ENCODE measurements around the gene STK17A.

The STK17A gene

GRCh38 chr7:43637114-43637806 is 54.4 kb downstream of the STK17A start:
- TF ChIP-seq EZH2phosphoT487 (IDR thresholded peaks at IDR 0.05; ENCODE audit: borderline replicate concordance) (no peak), CTCF (conservative IDR thresholded peaks at IDR 0.05; ENCODE audit: low read length) (no peak)
- Histone ChIP-seq H3K4me1 (ENCODE audit: insufficient read depth, low read length, poor library complexity, severe bottlenecking) (peaks cover 16% of the 10 kb centered on the region), H2AFZ (ENCODE audit: low read length) (no peak overlapping the region), H3K27me3 (ENCODE audit: insufficient read depth, low read length, poor library complexity, severe bottlenecking) (no peaks in the 10 kb centered on the region), H3K9ac (ENCODE audit: low read depth, low read length, poor library complexity, severe bottlenecking) (peak overlapping the region; percentile 28), H3K4me2 (ENCODE audit: low read depth, low read length, poor library complexity, severe bottlenecking) (peak overlapping the region; percentile 33), H3K79me2 (ENCODE audit: insufficient read depth, low read length) (0 out of 2 replicates have a peak, but pooled peaks cover 3% of the 10 kb centered on the region), H3K36me3 (ENCODE audit: insufficient read depth, low read length) (peaks cover 67% of the 10 kb centered on the region), H3K9me2 (replicated peaks; ENCODE audit: low read depth, low read length) (no peaks in the 10 kb centered on the region), H4K20me1 (ENCODE audit: insufficient read depth, low read length, poor library complexity, severe bottlenecking) (peaks cover 13% of the 10 kb centered on the region), H3K9me3 (ENCODE audit: insufficient read depth, low read depth, low read length) (no peaks in the 10 kb centered on the region), H3K4me3 (ENCODE audit: low read length, poor library complexity, severe bottlenecking) (no peak overlapping the region), H3F3A (ENCODE audit: low read depth) (peaks cover 10% of the 10 kb centered on the region; the same call in 1 of the 2 replicates)

- Histone ChIP-seq H3K4me3 (ENCODE audit: low read length, poor library complexity, severe bottlenecking) (no peak overlapping the region), H3K9me3 (ENCODE audit: insufficient read depth, low read depth, low read length) (no peaks in the 10 kb centered on the region)
Measured at GRCh38 chr7:43639858-43640491, 57.1 kb downstream of the STK17A start.

GRCh38 chr7:43640679-43641078 is 57.8 kb downstream of the STK17A start:
- TF ChIP-seq EZH2phosphoT487 (IDR thresholded peaks at IDR 0.05; ENCODE audit: borderline replicate concordance) = no peak
- TF ChIP-seq CTCF (conservative IDR thresholded peaks at IDR 0.05; ENCODE audit: low read length) = no peak
- peaks cover 57% of the 10 kb centered on the region for H3K36me3 ChIP-seq (ENCODE audit: insufficient read depth, low read length)
- no peak overlapping the region for H3K4me2 ChIP-seq (ENCODE audit: low read depth, low read length, poor library complexity, severe bottlenecking)
- H3K4me1 ChIP-seq (ENCODE audit: insufficient read depth, low read length, poor library complexity, severe bottlenecking) = peaks cover 21% of the 10 kb centered on the region
- no peak overlapping the region for H3K9ac ChIP-seq (ENCODE audit: low read depth, low read length, poor library complexity, severe bottlenecking)
- peaks cover 10% of the 10 kb centered on the region; the same call in 1 of the 2 replicates for H3F3A ChIP-seq (ENCODE audit: low read depth)
- H3K27me3 ChIP-seq (ENCODE audit: insufficient read depth, low read length, poor library complexity, severe bottlenecking) = no peaks in the 10 kb centered on the region
- no peak overlapping the region for H2AFZ ChIP-seq (ENCODE audit: low read length)
- no peaks in the 10 kb centered on the region for H3K9me3 ChIP-seq (ENCODE audit: insufficient read depth, low read depth, low read length)
- no peak overlapping the region for H3K4me3 ChIP-seq (ENCODE audit: low read length, poor library complexity, severe bottlenecking)
- peaks cover 17% of the 10 kb centered on the region; the same call in 1 of the 2 replicates for H3K79me2 ChIP-seq (ENCODE audit: insufficient read depth, low read length)
- H4K20me1 ChIP-seq (ENCODE audit: insufficient read depth, low read length, poor library complexity, severe bottlenecking) = peaks cover 13% of the 10 kb centered on the region
- H3K9me2 ChIP-seq (replicated peaks; ENCODE audit: low read depth, low read length) = no peaks in the 10 kb centered on the region

More at GRCh38 chr7:43639858-43640491, 57.1 kb downstream of the STK17A start:
- TF ChIP-seq CTCF (conservative IDR thresholded peaks at IDR 0.05; ENCODE audit: low read length) = no peak
- no peak for TF ChIP-seq EZH2phosphoT487 (IDR thresholded peaks at IDR 0.05; ENCODE audit: borderline replicate concordance)
- Histone ChIP-seq H4K20me1 (ENCODE audit: insufficient read depth, low read length, poor library complexity, severe bottlenecking) (peaks cover 13% of the 10 kb centered on the region), H3K79me2 (ENCODE audit: insufficient read depth, low read length) (peaks cover 10% of the 10 kb centered on the region; the same call in 1 of the 2 replicates), H3K9me2 (replicated peaks; ENCODE audit: low read depth, low read length) (no peaks in the 10 kb centered on the region), H3K9ac (ENCODE audit: low read depth, low read length, poor library complexity, severe bottlenecking) (no peak overlapping the region), H3K4me1 (ENCODE audit: insufficient read depth, low read length, poor library complexity, severe bottlenecking) (peaks cover 16% of the 10 kb centered on the region), H2AFZ (ENCODE audit: low read length) (no peak overlapping the region), H3K4me2 (ENCODE audit: low read depth, low read length, poor library complexity, severe bottlenecking) (no peak overlapping the region), H3K27me3 (ENCODE audit: insufficient read depth, low read length, poor library complexity, severe bottlenecking) (no peaks in the 10 kb centered on the region), H3K36me3 (ENCODE audit: insufficient read depth, low read length) (peaks cover 61% of the 10 kb centered on the region), H3F3A (ENCODE audit: low read depth) (peaks cover 10% of the 10 kb centered on the region; the same call in 1 of the 2 replicates)
